Liver (tissue), 3 donors: Measurements from ENCODE around the gene HCFC1.

ENCODE experiments used
- ATF3 ChIP-seq: IDR thresholded peaks from 2 replicates; pipeline ENCODE4 v1.6.1; 2016; ENCODE audit warnings: antibody characterized with exemption
- CTCF ChIP-seq: fragments of 150-350 bp; IDR thresholded peaks from 2 replicates; pipeline ENCODE4 v1.5.1; 2017; ENCODE audit warnings: improper control_type of control experiment, low read depth, low read length; ENCODE audit not compliant: missing input control
- GABPA ChIP-seq, 2 donors: IDR thresholded peaks in 1 of 2; conservative IDR thresholded peaks in 1 of 2; 2 replicates each; pipeline ENCODE4 v1.6.1; 2016; ENCODE audit warnings: antibody characterized with exemption in 2 of 2, mild to moderate bottlenecking in 1 of 2, moderate library complexity in 1 of 2
- JUND ChIP-seq, 2 donors: IDR thresholded peaks; 2 replicates each; pipeline ENCODE4 v1.6.1; 2016; ENCODE audit warnings: antibody characterized with exemption in 2 of 2
- MAX ChIP-seq: IDR thresholded peaks from 2 replicates; pipeline ENCODE4 v1.6.1; 2016; ENCODE audit warnings: antibody characterized with exemption
- RAD21 ChIP-seq, 2 donors: IDR thresholded peaks; 2 replicates each; pipeline ENCODE4 v1.6.1; 2016; ENCODE audit warnings: antibody characterized with exemption in 2 of 2, mild to moderate bottlenecking in 2 of 2
- REST ChIP-seq: IDR thresholded peaks from 2 replicates; pipeline ENCODE4 v1.6.1; 2016; ENCODE audit warnings: antibody characterized with exemption, mild to moderate bottlenecking
- RXRA ChIP-seq, 2 donors: IDR thresholded peaks; 2 replicates each; pipeline ENCODE4 v1.6.1; 2017 to 2018; ENCODE audit warnings: antibody characterized with exemption in 2 of 2, mild to moderate bottlenecking in 1 of 2
- SP1 ChIP-seq: IDR thresholded peaks from 2 replicates; pipeline ENCODE4 v1.6.1; 2018; ENCODE audit warnings: antibody characterized with exemption, mild to moderate bottlenecking
- YY1 ChIP-seq: IDR thresholded peaks from 2 replicates; pipeline ENCODE4 v1.6.1; 2016; ENCODE audit warnings: antibody characterized with exemption, mild to moderate bottlenecking
- donor health status: healthy.
- donor health status: healthy.

GRCh38 chrX:153932220-153932915, 39.2 kb downstream of the HCFC1 start:
- TF ChIP-seq GABPA (IDR thresholded peaks at IDR 0.05 in 1 of 2, conservative IDR thresholded peaks at IDR 0.05 in 1 of 2) (no peak), REST (no peak), JUND (IDR thresholded peaks at IDR 0.05) (no peak), CTCF (no peak), RAD21 (IDR thresholded peaks at IDR 0.05) (no peak), MAX (no peak), SP1 (no peak), YY1 (no peak), ATF3 (no peak), RXRA (IDR thresholded peaks at IDR 0.05) (no peak)
